Mucosa of descending colon (tissue), 3 donors: ENCODE data around the gene ATP1A4. TPM values are rescaled to one million over a fixed set of nuclear protein-coding genes. Genes with fewer than 3 reads are reported as not detected.

Experiments
- ATAC-seq: fragments of 200-7000 bp; cut with Tn5 transposase; one replicate; pipeline ENCODE4 v1.9.1; 2020; ENCODE audit warnings: mild to moderate bottlenecking, moderate library complexity
- DNase-seq, 3 donors: peaks; one replicate each; pipeline ENCODE4 v3.0.0-alpha.2; 2020
- H3K36me3 ChIP-seq: fragments of 200-600 bp; one replicate; pipeline ENCODE4 v1.8.0; 2021; ENCODE audit warnings: low read depth, mild to moderate bottlenecking
- H3K4me1 ChIP-seq: fragments of 200-600 bp; one replicate; pipeline ENCODE4 v1.8.0; 2021; ENCODE audit warnings: low read depth, mild to moderate bottlenecking
- H3K4me3 ChIP-seq: fragments of 200-600 bp; one replicate; pipeline ENCODE4 v1.8.0; 2021; ENCODE audit warnings: mild to moderate bottlenecking
- H3K9me3 ChIP-seq: fragments of 200-600 bp; one replicate; pipeline ENCODE4 v1.8.0; 2021; ENCODE audit warnings: mild to moderate bottlenecking
- CTCF ChIP-seq: fragments of 200-600 bp; IDR thresholded peaks from one replicate; pipeline ENCODE4 v1.8.0; 2022; ENCODE audit warnings: antibody characterized with exemption, mild to moderate bottlenecking
- intact Hi-C, 2 donors: fragments of 100-400 bp; cut with DNase I in 1 of 2; cut with micrococcal nuclease in 1 of 2; formaldehyde crosslinking; loops; one replicate each; pipeline versions ENCODE4 v1.11.0 to v1.11.1; 2022; cut with DNase I, micrococcal nuclease
- total RNA-seq, 3 donors: library from RNA; stranded (reverse); fragmentation: NEBNext Ultra II Directional in 2 of 3; extraction: Animal tissue kit (Norgen Biotek cat#: 25700) in 2 of 3; gene quantifications; one replicate each; pipeline versions ENCODE4 v1.2.1 to v1.2.4, GENCODE V29; 2021 to 2023
- donor health status: DM: no; HTN: no; CAD: no; lungs with moderate emphysema.
- donor health status: DM: no; HTN: no; CAD: no.
- donor health status: DM: no; HTN: yes; CAD: no.

Gene ATP1A4
- total RNA-seq, 3 donors from 2014 or later: 0.16 TPM; not detected in 2

- TF ChIP-seq CTCF: no peak
- no peaks in the 10 kb centered on the region for H3K9me3 ChIP-seq
- DNase-seq: no peak
- no peaks in the 10 kb centered on the region for H3K4me1 ChIP-seq
- no peaks in the 10 kb centered on the region for H3K36me3 ChIP-seq
- ATAC-seq: no peak
- intact Hi-C loops: no loop called here
- no peak overlapping the region for H3K4me3 ChIP-seq
These were observed 26.3 kb downstream of the ATP1A4 start for GRCh38 chr1:160177667-160178066.

GRCh38 chr1:160178731-160179130, 27.3 kb downstream of the ATP1A4 start:
- Histone ChIP-seq H3K9me3 (no peaks in the 10 kb centered on the region), H3K4me3 (no peak overlapping the region), H3K4me1 (no peaks in the 10 kb centered on the region), H3K36me3 (no peaks in the 10 kb centered on the region)
- ATAC-seq (no peak), DNase-seq (no peak)
- TF ChIP-seq CTCF: no peak
- intact Hi-C loops: no loop called here

GRCh38 chr1:160179336-160179735, 27.9 kb downstream of the ATP1A4 start:
- H3K4me3 ChIP-seq: no peak overlapping the region
- ATAC-seq: no peak
- DNase-seq: no peak
- H3K4me1 ChIP-seq: no peaks in the 10 kb centered on the region
- TF ChIP-seq CTCF: no peak
- intact Hi-C loops: no loop called here
- H3K36me3 ChIP-seq: no peaks in the 10 kb centered on the region
- H3K9me3 ChIP-seq: no peaks in the 10 kb centered on the region

GRCh38 chr1:160186246-160186645, 34.8 kb downstream of the ATP1A4 start:
- ATAC-seq (no peak), DNase-seq (no peak)
- no peaks in the 10 kb centered on the region for H3K9me3 ChIP-seq
- intact Hi-C loops: no loop called here
- no peaks in the 10 kb centered on the region for H3K4me1 ChIP-seq
- H3K4me3 ChIP-seq: no peak overlapping the region
- no peaks in the 10 kb centered on the region for H3K36me3 ChIP-seq
- TF ChIP-seq CTCF: no peak

GRCh38 chr1:160186729-160187128, 35.3 kb downstream of the ATP1A4 start:
- intact Hi-C loops: no loop called here
- ATAC-seq: no peak
- Histone ChIP-seq H3K9me3 (no peaks in the 10 kb centered on the region), H3K36me3 (no peaks in the 10 kb centered on the region), H3K4me3 (no peak overlapping the region), H3K4me1 (no peaks in the 10 kb centered on the region)
- DNase-seq: no peak
- TF ChIP-seq CTCF: no peak

GRCh38 chr1:160187407-160187806, 36.0 kb downstream of the ATP1A4 start:
- DNase-seq: no peak
- no peaks in the 10 kb centered on the region for H3K36me3 ChIP-seq
- no peaks in the 10 kb centered on the region for H3K9me3 ChIP-seq
- no peaks in the 10 kb centered on the region for H3K4me1 ChIP-seq
- H3K4me3 ChIP-seq: no peak overlapping the region
- intact Hi-C loops: no loop called here
- no peak for ATAC-seq
- no peak for TF ChIP-seq CTCF
